ENCODE results near the gene UBLCP1. TPM values are rescaled to one million over a fixed set of nuclear protein-coding genes. Genes with fewer than 3 reads are reported as not detected.

The UBLCP1 gene
- total and polyA plus RNA-seq, 2 of the 8 experiments (the other 6 are each of a cell fraction or from before 2014, with no cell fraction given), result 13.0 to 40.9 TPM

- TF ChIP-seq RXRA (IDR thresholded peaks at IDR 0.05; ENCODE audit: insufficient read depth, low read depth, low read length) (no peak), JUND (IDR thresholded peaks at IDR 0.05; ENCODE audit: low read length) (no peak), MAX (IDR thresholded peaks at IDR 0.05) (no peak), CBX8 (IDR thresholded peaks at IDR 0.05; ENCODE audit: borderline replicate concordance, low read depth, low read length) (no peak), BCL11A (IDR thresholded peaks at IDR 0.05; ENCODE audit: low read depth in 2 of 2, low read length in 2 of 2) (no peak), SP4 (IDR thresholded peaks at IDR 0.05; ENCODE audit: low read length) (no peak), KDM4A (IDR thresholded peaks at IDR 0.05; ENCODE audit: low read depth, low read length, severe bottlenecking) (no peak)
These were observed 19.7 kb upstream of the UBLCP1 start (continued) for GRCh38 chr5:159243385-159243784.

Measured in H1 (cell line).